GM12878 (cell line): ENCODE data around the gene NDUFA12.

Experiments used
- ATF3 ChIP-seq: IDR thresholded peaks from 2 replicates; pipeline ENCODE4 v1.6.1; 2011; ENCODE audit warnings: low read depth, mild to moderate bottlenecking, low read length, moderate library complexity, borderline replicate concordance; ENCODE audit errors: extremely low read depth
- CBFB ChIP-seq: IDR thresholded peaks from 2 replicates; pipeline ENCODE4 v1.6.1; 2016; ENCODE audit warnings: antibody characterized with exemption, low read depth
- CTCF ChIP-seq, 3 experiments: IDR thresholded peaks in 2 of 3; conservative IDR thresholded peaks in 1 of 3; 2 replicates each; pipeline ENCODE4 v1.5.1; 2011; ENCODE audit warnings: low read depth in 3 of 3, low read length in 3 of 3, mild to moderate bottlenecking in 3 of 3, control low read depth in 2 of 3, moderate library complexity in 2 of 3, inconsistent platforms in 1 of 3, mixed read lengths in 1 of 3; ENCODE audit not compliant: control insufficient read depth in 2 of 3, insufficient read depth in 1 of 3; ENCODE audit errors: extremely low read depth in 1 of 3
- EGR1 ChIP-seq, 2 experiments: IDR thresholded peaks; 1 replicate in 1 of 2; 2 replicates in 1 of 2; pipeline ENCODE4 v1.6.1; 2011 to 2012; ENCODE audit warnings: low read depth in 2 of 2, low read length in 2 of 2, borderline replicate concordance in 1 of 2, mild to moderate bottlenecking in 1 of 2, moderate library complexity in 1 of 2
- HCFC1 ChIP-seq: fragments of 150-350 bp; IDR thresholded peaks from 2 replicates; pipeline ENCODE4 v1.6.1; 2014; ENCODE audit warnings: low read length
- KDM1A ChIP-seq: fragments of 200-600 bp; sonication (generic); IDR thresholded peaks from 2 replicates; pipeline ENCODE4 v1.6.1; 2016; ENCODE audit warnings: borderline replicate concordance
- MLLT1 ChIP-seq: fragments of 450-650 bp; IDR thresholded peaks from 2 replicates; pipeline ENCODE4 v1.6.1; 2016; ENCODE audit warnings: mild to moderate bottlenecking
- NFYB ChIP-seq: IDR thresholded peaks from 2 replicates; pipeline ENCODE4 v1.6.1; 2011; ENCODE audit warnings: low read depth, mild to moderate bottlenecking, low read length, improper control_type of control experiment, moderate library complexity; ENCODE audit not compliant: insufficient read depth
- SIN3A ChIP-seq: IDR thresholded peaks from 2 replicates; pipeline ENCODE4 v1.6.1; 2012; ENCODE audit warnings: low read depth, low read length, improper control_type of control experiment
- SIX5 ChIP-seq: IDR thresholded peaks from 2 replicates; pipeline ENCODE4 v1.6.1; 2011; ENCODE audit warnings: mild to moderate bottlenecking, low read depth, low read length, moderate library complexity; ENCODE audit not compliant: severe bottlenecking
- USF2 ChIP-seq: IDR thresholded peaks from 2 replicates; pipeline ENCODE4 v1.6.1; 2011; ENCODE audit warnings: low read depth, low read length, improper control_type of control experiment, borderline replicate concordance
- ZNF274 ChIP-seq: IDR thresholded peaks from one replicate; pipeline ENCODE4 v1.8.0; 2011; ENCODE audit not compliant: insufficient read length, insufficient read depth

- TF ChIP-seq ATF3 (no peak), CTCF (IDR thresholded peaks at IDR 0.05 in 2 of 3, conservative IDR thresholded peaks at IDR 0.05 in 1 of 3; ENCODE audit: control insufficient read depth in 2 of 3, extremely low read depth in 1 of 3, insufficient read depth in 1 of 3, low read depth in 3 of 3, low read length in 3 of 3) (no peak), KDM1A (no peak), ZNF274 (no peak), HCFC1 (no peak), USF2 (no peak), SIX5 (no peak), NFYB (no peak), MLLT1 (no peak), SIN3A (no peak), EGR1 (IDR thresholded peaks at IDR 0.05; ENCODE audit: borderline replicate concordance in 1 of 2, low read depth in 2 of 2, low read length in 2 of 2) (no peak), CBFB (no peak)
Observed at GRCh38 chr12:94972795-94973194, 30.7 kb downstream of the NDUFA12 start.
